Suppressor macrophage treated with lipopolysaccharide for 1 hour (primary cell): ENCODE data around the gene CCDC39.

ENCODE experiments used
- DNase-seq, 3 donors: peaks; one replicate each; pipeline ENCODE4 v3.0.0-alpha.2; 2020 to 2022

The CCDC39 gene

DNA sequence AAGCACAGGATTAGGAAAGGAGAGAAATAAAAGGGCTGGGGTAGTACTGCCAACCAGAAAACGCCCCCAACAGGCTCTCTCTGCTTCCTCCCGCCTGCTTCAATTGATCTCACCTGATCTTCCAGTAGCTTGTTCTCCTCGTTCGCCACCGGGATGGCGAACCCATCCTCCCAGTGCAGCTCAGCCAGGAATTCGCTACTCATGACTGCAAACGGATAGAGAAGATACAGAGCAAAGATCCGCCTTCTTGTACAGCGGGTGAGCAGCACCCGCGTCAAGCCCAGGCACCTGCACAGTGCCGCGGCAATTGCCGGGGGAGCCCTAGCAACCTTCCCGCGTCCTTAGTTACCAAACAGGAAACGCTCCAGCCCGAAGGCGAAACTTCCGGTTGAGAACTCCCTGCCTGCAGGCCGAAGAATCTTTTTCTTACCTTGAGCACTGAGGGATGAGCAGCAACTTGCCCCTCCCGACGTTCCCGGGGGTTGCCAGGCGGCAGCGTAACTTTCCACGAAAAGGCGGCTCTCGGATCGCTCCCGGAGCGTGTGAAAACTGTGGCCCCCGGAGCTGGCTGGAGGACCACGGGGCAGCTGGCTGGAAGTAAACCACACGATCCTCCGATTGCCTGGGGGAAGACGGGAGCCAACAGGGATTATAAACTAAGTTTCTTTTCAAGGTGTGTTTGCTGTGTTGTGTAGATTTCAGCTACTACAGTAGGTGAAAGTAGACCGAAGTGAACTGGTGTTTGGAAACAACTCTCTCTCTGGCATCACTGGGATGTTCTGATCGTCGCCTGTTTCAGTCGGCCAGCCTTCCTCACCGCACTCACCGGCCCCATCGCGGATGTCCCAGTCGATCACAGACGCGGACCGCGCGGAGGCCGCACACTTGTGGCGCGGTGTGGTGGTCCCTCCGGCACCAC is at the start of gene CCDC39:
CCDC39 (minus strand) TSS at position 312 of the 919 bp plus-strand sequence; CDS start at position 203, 109 bp downstream.
- peak in 2 of 3 donors; percentile 27 to 46 for DNase-seq

- no peak for DNase-seq
Observed at GRCh38 chr3:180720012-180720411, 40.7 kb upstream of the CCDC39 start.

- DNase-seq, result no peak
Observed at GRCh38 chr3:180707896-180708295, 28.6 kb upstream of the CCDC39 start.

- DNase-seq, result no peak
Observed at GRCh38 chr3:180705619-180706018, 26.3 kb upstream of the CCDC39 start.

DNA sequence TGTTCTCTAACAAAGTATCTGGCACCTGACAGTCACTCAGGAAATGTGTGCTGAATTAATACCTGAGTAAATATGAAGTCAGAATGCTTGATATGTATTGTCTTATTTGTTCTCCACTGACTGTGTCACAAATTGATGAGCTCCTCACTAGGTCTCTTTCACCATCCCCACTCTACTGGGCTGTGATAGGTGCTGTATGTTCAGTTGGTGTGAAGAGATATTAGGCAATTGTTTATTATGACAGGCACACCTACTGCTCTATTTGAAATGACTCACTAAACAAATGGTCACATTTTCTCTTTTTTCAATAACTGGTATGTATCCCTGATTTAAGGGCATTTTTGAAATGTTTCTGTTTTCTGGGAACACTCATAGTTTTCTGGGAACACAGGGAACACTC is 25.2 kb upstream of the CCDC39 start:
- no peak for DNase-seq

DNA sequence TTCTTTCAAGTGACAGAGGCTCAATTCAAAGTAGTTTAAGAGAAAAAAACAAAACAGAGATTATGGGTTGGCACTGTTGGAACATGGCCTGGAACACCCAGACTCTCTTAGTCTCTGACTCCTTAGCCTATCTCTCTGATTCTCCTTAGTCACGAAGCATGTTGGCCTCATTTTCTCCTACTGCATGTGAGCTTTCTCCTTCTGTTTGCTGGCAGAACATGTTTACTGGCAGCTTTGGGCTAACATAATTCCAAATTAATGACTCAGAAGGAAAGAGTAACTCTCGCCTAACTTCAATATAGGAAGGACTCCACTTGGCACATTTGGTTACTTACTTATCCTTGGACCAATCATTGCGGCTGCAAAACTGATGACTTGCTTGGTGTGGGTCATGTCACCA is 21.7 kb upstream of the CCDC39 start:
- DNase-seq, result no peak

DNA sequence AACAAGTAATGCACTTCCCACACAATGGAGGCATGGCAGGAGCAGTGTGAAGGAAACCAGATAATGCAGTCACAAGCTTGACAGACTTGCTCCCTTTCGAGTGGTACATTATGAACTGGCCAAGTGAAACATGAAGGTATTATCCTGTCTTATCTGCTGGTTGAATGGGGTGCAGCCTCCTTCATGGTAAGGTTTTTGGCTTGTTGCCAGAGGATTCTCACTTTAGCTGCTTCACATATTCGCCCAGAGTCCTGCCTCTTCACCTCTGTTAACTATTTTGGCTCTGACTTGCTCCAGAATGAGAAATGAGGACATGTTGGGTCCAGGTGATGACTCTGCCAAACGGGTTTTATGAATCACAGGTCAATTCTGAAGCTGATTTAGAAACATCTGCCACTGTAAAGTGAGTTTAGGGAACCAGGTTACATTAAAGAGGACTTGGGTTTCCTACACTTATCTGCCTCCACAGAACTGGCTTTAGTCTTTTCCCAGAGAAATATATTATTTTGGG is 19.5 kb upstream of the CCDC39 start:
- no peak for DNase-seq

DNA sequence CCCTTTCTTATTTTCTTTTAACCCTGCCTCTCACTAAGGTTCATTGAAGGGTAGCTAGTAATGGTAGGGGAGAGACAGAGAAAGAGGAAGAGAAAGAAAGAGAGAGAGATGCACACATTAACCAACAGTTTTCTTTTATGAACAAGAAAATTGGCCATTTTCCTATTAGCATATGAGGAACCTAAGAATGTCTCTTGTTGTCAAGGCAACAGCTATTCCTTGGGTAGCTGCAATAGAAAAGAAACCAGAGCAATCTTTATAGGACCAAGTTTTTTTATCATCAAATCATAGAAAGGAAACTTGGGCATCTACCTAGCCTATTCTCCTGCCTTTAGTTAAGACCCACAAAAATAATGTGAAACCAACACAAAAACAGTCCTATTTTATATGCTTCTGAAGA is 15.0 kb upstream of the CCDC39 start:
- DNase-seq, result no peak

GRCh38 chr3:180693656-180694055 is 14.4 kb upstream of the CCDC39 start:
- no peak for DNase-seq

- DNase-seq, result no peak
Observed at GRCh38 chr3:180690061-180690460, 10.8 kb upstream of the CCDC39 start.

DNA sequence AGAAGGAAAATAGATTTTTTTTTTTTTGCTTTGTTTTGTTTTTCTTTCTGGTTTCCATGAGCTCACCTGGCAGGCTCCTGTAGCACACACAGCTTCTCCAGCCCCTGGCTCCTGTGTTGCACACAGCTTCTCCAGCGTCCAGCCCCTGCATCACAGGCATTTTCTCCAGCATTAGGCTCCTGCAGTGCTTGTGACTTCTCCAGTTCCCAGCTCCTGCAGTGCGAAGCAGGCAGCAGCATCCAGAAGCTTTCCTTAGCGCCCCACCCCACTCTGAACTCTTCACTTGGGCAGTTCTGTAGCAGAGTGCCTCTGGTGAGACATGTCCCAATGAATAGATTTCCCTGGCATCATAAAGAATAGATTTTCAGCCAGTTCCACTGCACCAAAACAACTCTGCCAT is 5.5 kb upstream of the CCDC39 start:
- DNase-seq, result no peak

- DNase-seq, result no peak
Observed at GRCh38 chr3:180683816-180684215, 4.5 kb upstream of the CCDC39 start.

- peak in 2 of 3 donors; percentile 2 to 5 for DNase-seq
Observed at GRCh38 chr3:180680097-180680430, 775 bp upstream of the CCDC39 start.

DNA sequence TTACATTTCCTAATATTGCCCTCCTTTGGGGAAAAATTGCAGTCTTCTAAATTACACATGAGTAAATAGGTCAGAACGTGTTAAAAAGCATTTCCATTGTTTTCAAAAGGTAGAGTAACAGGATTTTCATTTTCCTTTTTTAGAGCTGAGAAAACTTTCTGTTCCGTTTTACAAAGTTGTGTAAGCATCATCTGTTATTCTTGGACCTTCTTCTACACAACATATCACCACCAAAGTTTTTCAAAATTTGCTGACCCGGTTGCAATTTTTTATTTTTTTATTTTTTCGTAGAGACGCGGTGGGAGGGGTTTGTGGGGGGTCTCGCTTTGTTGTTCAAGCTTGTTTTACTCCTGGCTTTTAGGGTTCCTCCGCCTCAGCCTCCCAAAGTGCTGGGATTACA is 1.1 kb downstream of the CCDC39 start:
- DNase-seq, result no peak

DNA sequence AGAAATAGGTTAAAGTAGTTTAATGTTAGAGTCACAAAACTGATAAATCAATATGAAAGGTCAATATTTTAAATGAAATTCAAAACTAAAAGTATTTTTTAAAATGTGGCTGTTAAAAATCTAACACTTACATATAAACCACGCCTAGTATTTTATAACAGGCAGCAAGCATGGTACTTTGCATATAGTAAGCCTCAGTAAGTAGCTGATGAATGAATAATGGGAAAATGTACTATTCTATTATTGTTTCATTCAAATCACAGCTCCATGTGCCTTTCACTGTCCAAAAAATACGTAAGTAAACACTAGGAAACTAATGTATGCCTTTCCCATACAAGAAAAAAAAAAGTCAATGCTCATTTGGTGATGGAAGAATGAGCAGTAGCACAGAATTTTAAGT is 17.8 kb downstream of the CCDC39 start:
- DNase-seq, result no peak

DNA sequence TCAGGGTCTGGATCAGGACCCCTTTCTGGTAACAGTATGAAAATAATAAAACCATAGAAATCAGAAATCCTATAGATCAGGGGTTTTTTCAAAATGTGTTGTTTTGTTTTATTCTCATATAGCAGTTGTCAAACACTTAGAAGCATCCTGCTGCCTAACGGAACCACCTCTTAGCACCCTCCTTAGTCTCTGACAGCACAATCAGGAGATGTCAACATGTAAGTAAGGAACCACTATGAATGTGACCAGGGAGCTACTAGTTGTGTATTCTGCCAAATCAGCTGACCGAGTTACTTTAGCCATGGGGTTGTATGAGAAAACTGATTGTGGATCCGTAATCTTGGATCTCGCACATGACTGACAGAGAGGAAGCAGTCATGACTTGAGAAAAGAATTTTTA is 22.2 kb downstream of the CCDC39 start:
- no peak for DNase-seq

GRCh38 chr3:180656406-180656805 is 22.9 kb downstream of the CCDC39 start:
- DNase-seq, result no peak

DNA sequence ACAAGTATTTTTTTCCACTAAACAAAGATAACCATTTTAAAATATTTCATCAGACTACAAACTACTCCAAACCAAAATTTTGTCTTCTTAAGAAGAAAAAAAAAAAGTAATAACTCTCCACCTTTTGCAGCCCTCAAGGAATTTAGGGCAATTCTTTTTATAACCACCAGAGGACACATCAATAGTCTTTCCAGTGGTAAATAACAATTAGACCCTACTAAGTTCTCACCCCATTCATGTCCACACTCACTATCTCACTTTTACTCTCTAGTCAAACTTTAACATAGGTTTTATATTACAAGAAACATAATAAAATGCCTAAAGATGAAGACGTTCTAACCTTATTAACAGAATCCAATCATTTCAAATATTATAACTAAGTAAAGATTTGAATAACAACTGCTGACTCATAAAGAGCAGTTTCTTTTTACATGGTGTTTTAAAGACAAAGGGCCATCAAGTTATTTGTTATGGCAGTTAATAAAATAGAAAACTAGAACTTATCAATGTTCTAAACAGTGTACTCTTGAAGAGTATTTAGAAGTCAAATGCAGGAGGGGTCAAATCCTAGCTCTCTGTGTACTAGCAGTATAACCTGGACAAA is 33.0 kb downstream of the CCDC39 start:
- no peak for DNase-seq

DNA sequence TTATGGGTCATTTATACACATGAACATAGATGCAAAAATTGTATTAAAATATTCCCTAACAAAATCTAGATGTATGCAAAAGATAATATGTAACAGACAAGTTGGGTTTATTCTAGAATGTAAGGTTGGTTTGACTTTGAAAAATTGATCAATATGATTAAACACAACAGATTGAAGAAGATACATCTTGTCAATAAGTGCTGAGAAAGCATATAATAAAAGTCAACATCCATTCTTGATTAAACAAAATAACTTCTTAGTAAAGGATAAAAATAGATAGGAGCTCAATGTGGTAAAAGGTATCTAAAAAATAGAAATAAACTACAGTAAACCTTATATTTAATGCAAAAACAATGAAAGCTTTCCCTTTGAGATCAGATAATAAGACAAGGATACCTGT is 38.3 kb downstream of the CCDC39 start:
- no peak for DNase-seq

DNA sequence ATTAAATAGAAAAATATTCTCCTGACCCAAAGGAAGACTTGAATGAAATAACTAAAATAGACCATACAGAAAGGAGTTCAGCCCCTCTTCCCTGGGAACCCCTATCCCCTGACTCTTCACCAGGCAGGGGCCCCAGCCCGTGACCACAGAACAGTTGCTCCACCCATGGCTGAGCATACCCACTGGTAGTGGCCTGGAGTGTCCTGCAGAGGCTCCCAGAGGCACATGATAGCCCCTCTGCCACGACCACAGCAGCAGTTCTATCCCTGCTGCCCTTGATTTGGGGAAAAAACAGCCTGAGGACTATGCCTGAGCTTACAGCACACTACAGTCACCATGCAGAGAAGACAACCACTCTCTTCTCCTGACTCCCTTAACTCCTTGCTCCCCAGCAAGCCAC is 45.6 kb downstream of the CCDC39 start:
- DNase-seq, result no peak

- no peak for DNase-seq
Observed at GRCh38 chr3:180631317-180631716, 48.0 kb downstream of the CCDC39 start.

GRCh38 chr3:180630371-180630770 is 48.9 kb downstream of the CCDC39 start:
- DNase-seq, result no peak

- DNase-seq, result no peak
Observed at GRCh38 chr3:180626844-180627243, 52.4 kb downstream of the CCDC39 start.

- DNase-seq, result no peak
Observed at GRCh38 chr3:180624714-180625113, 54.6 kb downstream of the CCDC39 start.
